ENCODE results near the gene PCYT1A.

Gene PCYT1A

GRCh38 chr3:196235452-196236122, 51.9 kb downstream of the PCYT1A start:
- no peak for DNase-seq

GRCh38 chr3:196232882-196233251, 54.7 kb downstream of the PCYT1A start:
- no peak for DNase-seq

GRCh38 chr3:196232154-196232881, 55.2 kb downstream of the PCYT1A start:
- DNase-seq, result no peak

GRCh38 chr3:196227629-196228493, 59.7 kb downstream of the PCYT1A start:
- no peak for DNase-seq

GRCh38 chr3:196227121-196227561, 60.4 kb downstream of the PCYT1A start:
- no peak for DNase-seq

- DNase-seq, result no peak
Observed at GRCh38 chr3:196225763-196226364, 61.7 kb downstream of the PCYT1A start.

GRCh38 chr3:196225086-196225485, 62.4 kb downstream of the PCYT1A start:
- no peak for DNase-seq

- no peak for DNase-seq
Observed at GRCh38 chr3:196222876-196223595, 64.5 kb downstream of the PCYT1A start.

GRCh38 chr3:196220991-196221390, 66.5 kb downstream of the PCYT1A start:
- no peak for DNase-seq

- peak in 1 of 2 donors; percentile 40 for DNase-seq
Observed at GRCh38 chr3:196220587-196220986, 66.9 kb downstream of the PCYT1A start.

GRCh38 chr3:196219970-196220311, 67.6 kb downstream of the PCYT1A start:
- no peak for DNase-seq

GRCh38 chr3:196219194-196219969, 68.1 kb downstream of the PCYT1A start:
- DNase-seq, result peak; percentile 53 to 72

GRCh38 chr3:196218155-196218712, 69.3 kb downstream of the PCYT1A start:
- DNase-seq, result no peak

- DNase-seq, result no peak
Observed at GRCh38 chr3:196217307-196218154, 70.0 kb downstream of the PCYT1A start.

GRCh38 chr3:196216681-196217211, 70.8 kb downstream of the PCYT1A start:
- no peak for DNase-seq

GRCh38 chr3:196216089-196216564, 71.4 kb downstream of the PCYT1A start, which contains the start of gene SLC51A:
Gene SLC51A, plus strand, starts transcription at chr3:196216534. Its CDS starts 179 bp downstream, at chr3:196216713.
- DNase-seq, result no peak

GRCh38 chr3:196215493-196216020, 72.0 kb downstream of the PCYT1A start:
- DNase-seq, result no peak

GRCh38 chr3:196214783-196215441, 72.6 kb downstream of the PCYT1A start:
- DNase-seq, result no peak

All from CD4-positive, alpha-beta T cell treated with Interleukin-1 beta for 1 hour (primary cell).